MV-4-11 (cell line): ENCODE data around the gene TRPV3.
"Not testable (repeated sequence)": the region's sequence is repeated elsewhere in the genome, so short reads cannot be mapped to it uniquely, and the experiment has no call there.

Experiments used
- DNase-seq: peaks from one replicate; lab custom pipeline; 2025; lab: John Stamatoyannopoulos, UW

The TRPV3 gene

GRCh38 chr17:3472137-3472536 is 85.5 kb downstream of the TRPV3 start:
- DNase-seq, result no peak

GRCh38 chr17:3471599-3471998 is 86.0 kb downstream of the TRPV3 start, which contains the start of gene SPATA22:
Gene SPATA22, minus strand, starts transcription at chr17:3471819. Its CDS starts 2,494 bp downstream, at chr17:3469325.
- DNase-seq, result no peak

GRCh38 chr17:3469529-3469928 is 88.1 kb downstream of the TRPV3 start:
- no peak for DNase-seq

GRCh38 chr17:3466355-3466754 is 91.3 kb downstream of the TRPV3 start:
- not testable (repeated sequence) for DNase-seq
